Suprapubic skin (tissue), 4 donors: Measurements from ENCODE around the gene BAIAP2. TPM values are rescaled to one million over a fixed set of nuclear protein-coding genes. Genes with fewer than 3 reads are reported as not detected.

ENCODE experiments used
- DNase-seq, 2 donors: peaks; one replicate each; pipeline ENCODE4 v3.0.0-alpha.2; 2019; ENCODE audit warnings: low spot score in 2 of 2
- H3K27ac ChIP-seq: fragments of 200-600 bp; sonication (generic); one replicate; pipeline ENCODE4 v1.5.1; 2019
- H3K27me3 ChIP-seq: fragments of 200-600 bp; sonication (generic); one replicate; pipeline ENCODE4 v1.5.1; 2019
- H3K36me3 ChIP-seq: fragments of 200-600 bp; sonication (generic); one replicate; pipeline ENCODE4 v1.5.1; 2019
- H3K4me1 ChIP-seq: fragments of 200-600 bp; sonication (generic); one replicate; pipeline ENCODE4 v1.5.1; 2019
- H3K4me3 ChIP-seq: fragments of 200-600 bp; sonication (generic); one replicate; pipeline ENCODE4 v1.5.1; 2019; ENCODE audit warnings: mild to moderate bottlenecking
- H3K9me3 ChIP-seq: fragments of 200-600 bp; sonication (generic); one replicate; pipeline ENCODE4 v1.5.1; 2019
- CTCF ChIP-seq, 2 donors: fragments of 200-600 bp in 1 of 2; fragments of 450-650 bp in 1 of 2; sonication (generic) in 1 of 2; IDR thresholded peaks; one replicate each; pipeline ENCODE4 v1.5.1; 2016 to 2019; ENCODE audit warnings: antibody characterized with exemption in 2 of 2, mild to moderate bottlenecking in 1 of 2, moderate library complexity in 1 of 2
- EP300 ChIP-seq: sonication (generic); formaldehyde crosslinking; IDR thresholded peaks from one replicate; pipeline ENCODE4 v1.6.1; 2017; ENCODE audit warnings: antibody characterized with exemption
- POLR2A ChIP-seq, 2 donors: fragments of 450-650 bp; IDR thresholded peaks; one replicate each; pipeline ENCODE4 v1.6.1; 2017; ENCODE audit warnings: antibody characterized with exemption in 2 of 2, mild to moderate bottlenecking in 2 of 2, moderate library complexity in 2 of 2
- POLR2AphosphoS5 ChIP-seq, 3 donors: sonication (generic); formaldehyde crosslinking; IDR thresholded peaks; one replicate each; pipeline ENCODE4 v1.6.1; 2017; ENCODE audit warnings: antibody characterized with exemption in 3 of 3
- WGBS: methylation state at CpG from one replicate; pipeline ENCODE4 v1.1.5; 2018; 5-methylcytosine and 5-hydroxymethylcytosine counted together
- total RNA-seq, 4 donors: library from RNA; depleted of rRNA; stranded (reverse); fragments of >200 nt; gene quantifications; one replicate each; pipeline ENCODE4 v1.1.0, GENCODE V29; 2016

BAIAP2 gene
- total RNA-seq, 4 donors from 2014 or later = 214 to 283 (median 260) TPM

DNA sequence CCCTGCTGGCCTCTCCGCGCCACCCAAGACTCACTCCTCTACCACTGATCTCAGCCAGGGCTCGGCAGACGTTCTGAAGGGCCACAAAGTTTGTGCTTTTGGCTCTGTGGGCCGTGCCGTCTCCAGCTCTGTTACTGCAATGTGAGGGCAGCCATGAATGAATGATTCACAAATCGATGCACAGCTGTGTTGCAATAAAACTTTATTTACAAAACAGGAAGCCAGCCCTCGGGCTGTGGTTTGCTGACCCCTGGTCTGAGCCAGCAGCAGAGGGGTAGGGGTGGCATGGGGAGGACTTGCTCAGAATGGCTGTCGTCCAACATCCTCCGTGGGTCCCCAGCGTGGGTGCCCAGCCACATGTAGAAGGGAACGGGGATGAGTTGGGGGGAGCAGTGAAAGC, 67.4 kb downstream of the BAIAP2 start:
- Histone ChIP-seq H3K27ac (no peak overlapping the region), H3K9me3 (no peaks in the 10 kb centered on the region), H3K27me3 (no peaks in the 10 kb centered on the region), H3K4me3 (no peak overlapping the region), H3K4me1 (peaks cover 16% of the 10 kb centered on the region), H3K36me3 (peaks cover 71% of the 10 kb centered on the region)
- TF ChIP-seq CTCF (IDR thresholded peaks at IDR 0.05) = no peak
- no peak for TF ChIP-seq POLR2A (IDR thresholded peaks at IDR 0.05)
- TF ChIP-seq EP300 = no peak
- TF ChIP-seq POLR2AphosphoS5 (IDR thresholded peaks at IDR 0.05) = no peak
- DNase-seq = no peak
- 83% methylated on average over 5 of the region's 12 CpGs for WGBS

GRCh38 chr17:81102869-81103268, 67.9 kb downstream of the BAIAP2 start:
- H3K4me1 ChIP-seq = peaks cover 11% of the 10 kb centered on the region
- TF ChIP-seq POLR2A (IDR thresholded peaks at IDR 0.05) (no peak), EP300 (no peak), POLR2AphosphoS5 (IDR thresholded peaks at IDR 0.05) (no peak), CTCF (IDR thresholded peaks at IDR 0.05) (no peak)
- no peak overlapping the region for H3K4me3 ChIP-seq
- DNase-seq = no peak
- H3K27me3 ChIP-seq = no peaks in the 10 kb centered on the region
- no peak overlapping the region for H3K27ac ChIP-seq
- WGBS = 94% methylated on average over 8 of the region's 17 CpGs
- no peaks in the 10 kb centered on the region for H3K9me3 ChIP-seq
- peaks cover 76% of the 10 kb centered on the region for H3K36me3 ChIP-seq

GRCh38 chr17:81103379-81103778, 68.4 kb downstream of the BAIAP2 start:
- no peak overlapping the region for H3K27ac ChIP-seq
- no peak for DNase-seq
- no peaks in the 10 kb centered on the region for H3K9me3 ChIP-seq
- peaks cover 5% of the 10 kb centered on the region for H3K4me1 ChIP-seq
- H3K27me3 ChIP-seq = no peaks in the 10 kb centered on the region
- H3K36me3 ChIP-seq = peaks cover 81% of the 10 kb centered on the region
- H3K4me3 ChIP-seq = no peak overlapping the region
- no CpG with 5 or more reads among the region's 20 CpGs for WGBS
- TF ChIP-seq POLR2A (IDR thresholded peaks at IDR 0.05) (no peak), EP300 (no peak), CTCF (IDR thresholded peaks at IDR 0.05) (no peak), POLR2AphosphoS5 (IDR thresholded peaks at IDR 0.05) (no peak)

DNA sequence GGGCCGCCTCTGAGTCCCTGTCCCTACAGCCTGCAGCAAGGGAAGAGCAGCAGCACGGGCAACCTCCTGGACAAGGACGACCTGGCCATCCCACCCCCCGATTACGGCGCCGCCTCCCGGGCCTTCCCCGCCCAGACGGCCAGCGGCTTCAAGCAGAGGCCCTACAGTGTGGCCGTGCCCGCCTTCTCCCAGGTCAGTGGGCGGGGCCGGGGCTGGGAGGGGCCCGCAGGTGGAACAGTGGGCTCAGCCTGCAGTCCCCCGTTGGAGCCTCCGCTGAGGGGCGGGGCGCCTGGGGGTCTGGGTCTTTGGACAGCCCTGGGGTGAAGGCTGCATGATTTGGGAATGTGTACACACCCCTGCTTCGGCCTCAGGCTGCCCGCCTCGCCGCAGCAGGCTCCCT, 71.8 kb downstream of the BAIAP2 start:
- TF ChIP-seq EP300 = no peak
- TF ChIP-seq CTCF (IDR thresholded peaks at IDR 0.05) = no peak
- TF ChIP-seq POLR2AphosphoS5 (IDR thresholded peaks at IDR 0.05) = no peak
- no peak for TF ChIP-seq POLR2A (IDR thresholded peaks at IDR 0.05)
- WGBS = 97% methylated on average over 6 of the region's 24 CpGs
- no peak overlapping the region for H3K4me3 ChIP-seq
- H3K36me3 ChIP-seq = peaks cover 91% of the 10 kb centered on the region
- H3K27ac ChIP-seq = no peak overlapping the region
- no peaks in the 10 kb centered on the region for H3K4me1 ChIP-seq
- DNase-seq = no peak
- no peaks in the 10 kb centered on the region for H3K27me3 ChIP-seq
- no peaks in the 10 kb centered on the region for H3K9me3 ChIP-seq

- no peaks in the 10 kb centered on the region for H3K4me1 ChIP-seq
- no peak overlapping the region for H3K27ac ChIP-seq
- 73% methylated on average over 5 of the region's 9 CpGs for WGBS
- H3K4me3 ChIP-seq = no peak overlapping the region
- no peak for TF ChIP-seq CTCF (IDR thresholded peaks at IDR 0.05)
- no peak for TF ChIP-seq POLR2AphosphoS5 (IDR thresholded peaks at IDR 0.05)
- no peak for TF ChIP-seq EP300
- no peak for TF ChIP-seq POLR2A (IDR thresholded peaks at IDR 0.05)
- H3K9me3 ChIP-seq = no peaks in the 10 kb centered on the region
- DNase-seq = no peak
- H3K27me3 ChIP-seq = no peaks in the 10 kb centered on the region
- H3K36me3 ChIP-seq = peaks cover 96% of the 10 kb centered on the region
These were observed 73.3 kb downstream of the BAIAP2 start for GRCh38 chr17:81108220-81108619.
